Gastrocnemius medialis (tissue), 4 donors: ENCODE measurements around the gene BAZ2B.

Experiments
- POLR2A ChIP-seq, 2 donors: fragments of 450-650 bp; IDR thresholded peaks; one replicate each; pipeline ENCODE4 v1.6.1; 2017; ENCODE audit warnings: antibody characterized with exemption in 2 of 2, mild to moderate bottlenecking in 2 of 2, moderate library complexity in 2 of 2
- TF ChIP-seq, protein P1 (sequence below), 5 experiments: fragments of 450-650 bp in 3 of 5; fragments of 200-600 bp in 2 of 5; sonication (generic) in 2 of 5; IDR thresholded peaks in 4 of 5; conservative IDR thresholded peaks in 1 of 5; 1 replicate in 4 of 5; 2 replicates in 1 of 5; pipeline ENCODE4 v1.5.1; 2016 to 2019; ENCODE audit warnings: antibody characterized with exemption in 5 of 5, mild to moderate bottlenecking in 3 of 5, moderate library complexity in 3 of 5

GRCh38 chr2:159515441-159515840 lies 100.9 kb downstream of the BAZ2B start:
- TF ChIP-seq, protein P1, sequence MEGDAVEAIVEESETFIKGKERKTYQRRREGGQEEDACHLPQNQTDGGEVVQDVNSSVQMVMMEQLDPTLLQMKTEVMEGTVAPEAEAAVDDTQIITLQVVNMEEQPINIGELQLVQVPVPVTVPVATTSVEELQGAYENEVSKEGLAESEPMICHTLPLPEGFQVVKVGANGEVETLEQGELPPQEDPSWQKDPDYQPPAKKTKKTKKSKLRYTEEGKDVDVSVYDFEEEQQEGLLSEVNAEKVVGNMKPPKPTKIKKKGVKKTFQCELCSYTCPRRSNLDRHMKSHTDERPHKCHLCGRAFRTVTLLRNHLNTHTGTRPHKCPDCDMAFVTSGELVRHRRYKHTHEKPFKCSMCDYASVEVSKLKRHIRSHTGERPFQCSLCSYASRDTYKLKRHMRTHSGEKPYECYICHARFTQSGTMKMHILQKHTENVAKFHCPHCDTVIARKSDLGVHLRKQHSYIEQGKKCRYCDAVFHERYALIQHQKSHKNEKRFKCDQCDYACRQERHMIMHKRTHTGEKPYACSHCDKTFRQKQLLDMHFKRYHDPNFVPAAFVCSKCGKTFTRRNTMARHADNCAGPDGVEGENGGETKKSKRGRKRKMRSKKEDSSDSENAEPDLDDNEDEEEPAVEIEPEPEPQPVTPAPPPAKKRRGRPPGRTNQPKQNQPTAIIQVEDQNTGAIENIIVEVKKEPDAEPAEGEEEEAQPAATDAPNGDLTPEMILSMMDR (IDR thresholded peaks at IDR 0.05 in 4 of 5, conservative IDR thresholded peaks at IDR 0.05 in 1 of 5) = no peak
- TF ChIP-seq POLR2A (IDR thresholded peaks at IDR 0.05) = no peak
